Spinal cord (tissue), 10 donors: ENCODE results near the gene OR51V1. TPM values are rescaled to one million over a fixed set of nuclear protein-coding genes. Genes with fewer than 3 reads are reported as not detected.

Source experiments
- DNase-seq, 6 donors: peaks; one replicate each; pipeline versions ENCODE4 v3.0.0 to v3.0.0-alpha.2; 2013 to 2015; ENCODE audit warnings: low spot score in 6 of 6, low read depth in 4 of 6
- H3K27ac ChIP-seq: one replicate; pipeline ENCODE4 v1.5.1; 2013; ENCODE audit warnings: low read depth, low read length, control low read depth
- H3K27me3 ChIP-seq: one replicate; pipeline ENCODE4 v1.6.1; 2013; ENCODE audit warnings: low read length; ENCODE audit not compliant: control insufficient read depth, insufficient read depth
- H3K36me3 ChIP-seq: one replicate; pipeline ENCODE4 v1.6.1; 2013; ENCODE audit warnings: low read length; ENCODE audit not compliant: control insufficient read depth, insufficient read depth
- H3K4me1 ChIP-seq: one replicate; pipeline ENCODE4 v1.6.1; 2013; ENCODE audit warnings: low read length; ENCODE audit not compliant: control insufficient read depth, insufficient read depth
- H3K4me3 ChIP-seq: one replicate; pipeline ENCODE4 v1.5.1; 2013; ENCODE audit warnings: low read depth, low read length, control low read depth
- H3K9me3 ChIP-seq: one replicate; pipeline ENCODE4 v1.6.1; 2013; ENCODE audit warnings: low read length; ENCODE audit not compliant: control insufficient read depth, insufficient read depth
- WGBS: methylation state at CpG from one replicate; pipeline ENCODE4 v1.1.5; 2013; ENCODE audit warnings: missing lambda C conversion rate; ENCODE audit not compliant: insufficient coverage; 5-methylcytosine and 5-hydroxymethylcytosine counted together
- polyA plus RNA-seq, 2 donors: library from polyadenylated mRNA; unstranded; fragments of 120-200 nt; gene quantifications; one replicate each; pipeline ENCODE4 v1.2.1, GENCODE V29; 2013; ENCODE audit not compliant: insufficient read length in 2 of 2
- total RNA-seq, 2 donors: library from RNA; depleted of rRNA in 1 of 2; stranded (reverse); fragments of 120-200 nt in 1 of 2; fragments of >200 nt in 1 of 2; gene quantifications; one replicate each; pipeline versions ENCODE4 v1.2.3 to v1.2.4, GENCODE V29; 2013 to 2014
- donor health status: healthy.

OR51V1 gene
- total and polyA plus RNA-seq, 4 donors: not detected

DNA sequence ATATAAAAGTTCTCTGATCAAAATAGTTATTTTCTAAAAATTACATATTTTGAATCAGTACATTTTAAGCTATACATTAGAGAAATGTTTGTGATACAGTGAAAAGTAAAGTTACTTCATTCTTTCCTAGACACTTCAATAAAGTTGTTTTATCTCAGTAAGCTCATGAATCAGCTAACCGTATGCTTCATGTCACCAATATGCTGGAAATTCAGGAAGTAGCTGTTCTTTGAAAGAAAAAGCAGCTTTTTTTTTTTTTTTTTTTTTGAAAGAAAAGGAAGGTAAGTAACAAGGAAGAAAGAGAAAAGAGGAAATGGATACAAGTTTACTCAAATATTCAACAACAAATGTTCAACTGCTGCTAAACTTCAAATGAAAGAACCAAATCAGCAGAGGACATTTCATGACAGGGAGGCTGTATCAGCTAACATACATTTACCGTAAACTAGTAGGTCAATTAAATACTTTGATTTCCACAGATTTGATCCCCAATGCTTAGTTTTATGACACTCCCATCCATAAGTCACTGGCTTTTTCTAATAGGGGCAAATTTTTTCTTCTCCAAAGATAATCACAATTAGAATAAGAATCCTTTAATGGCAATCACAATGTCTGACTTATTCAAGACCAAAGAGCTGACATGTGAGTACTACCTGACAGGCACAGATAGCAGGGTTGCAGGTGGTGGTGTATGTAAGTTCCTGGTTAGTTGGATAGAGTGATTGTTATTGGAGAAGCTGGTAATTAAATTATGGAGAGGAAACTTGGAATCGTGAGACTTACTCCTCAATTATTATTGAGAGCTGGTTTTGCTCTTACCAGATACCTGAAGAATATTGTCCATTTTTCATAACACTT, 46.7 kb downstream of the OR51V1 start:
- Histone ChIP-seq H3K27ac (no peak overlapping the region), H3K9me3 (no peaks in the 10 kb centered on the region), H3K4me3 (no peak overlapping the region), H3K4me1 (no peaks in the 10 kb centered on the region), H3K27me3 (no peaks in the 10 kb centered on the region), H3K36me3 (no peaks in the 10 kb centered on the region)
- 92% methylated on average over 1 of the region's 3 CpGs for WGBS
- no peak for DNase-seq

DNA sequence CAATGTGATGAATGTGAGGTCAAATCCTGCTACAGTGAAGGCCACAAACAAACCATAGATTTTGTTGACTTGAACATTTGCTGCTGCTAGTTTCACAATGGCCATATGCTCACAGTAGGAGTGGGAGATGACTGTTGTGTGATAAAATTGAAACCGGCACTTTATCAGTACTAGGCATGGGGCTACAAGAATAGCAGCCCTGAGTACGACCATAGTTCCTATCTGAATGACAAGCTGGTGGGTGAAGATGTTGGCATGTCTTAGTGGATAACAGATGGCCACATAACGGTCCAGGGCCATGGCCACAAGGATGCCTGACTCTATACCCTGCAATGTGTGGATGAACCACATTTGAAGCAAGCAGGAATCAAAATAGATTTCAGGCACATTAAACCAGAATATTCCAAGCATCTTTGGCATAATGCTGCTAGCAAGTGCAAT, 48.7 kb downstream of the OR51V1 start:
- Histone ChIP-seq H3K4me1 (no peaks in the 10 kb centered on the region), H3K36me3 (no peaks in the 10 kb centered on the region), H3K27ac (no peak overlapping the region), H3K9me3 (no peaks in the 10 kb centered on the region), H3K27me3 (no peaks in the 10 kb centered on the region), H3K4me3 (no peak overlapping the region)
- DNase-seq: peak in 1 of 6 donors; percentile 17
- WGBS: 77% methylated on average over 3 of the region's 3 CpGs

Other genes starting within 250 kb of the OR51V1 start
- not detected for gene OR51A2, start 245.0 kb downstream of the OR51V1 start, total RNA-seq
- gene OR51A2, start 245.0 kb downstream of the OR51V1 start, polyA plus RNA-seq: not detected
- not detected for gene OR51L1, start 205.8 kb downstream of the OR51V1 start, total RNA-seq
- under 1 TPM in 1 of 2 donors, not detected in 1; 0.03 TPM for gene OR51L1, start 205.8 kb downstream of the OR51V1 start, polyA plus RNA-seq
- gene OR52J3, start 154.2 kb downstream of the OR51V1 start, total RNA-seq: not detected
- not detected for gene OR52J3, start 154.2 kb downstream of the OR51V1 start, polyA plus RNA-seq
- not detected for gene OR52E2, start 141.1 kb downstream of the OR51V1 start, total RNA-seq
- gene OR52E2, start 141.1 kb downstream of the OR51V1 start, polyA plus RNA-seq: not detected
- gene OR52E1, start 131.1 kb downstream of the OR51V1 start, total RNA-seq: not detected
- gene OR52E1, start 131.1 kb downstream of the OR51V1 start, polyA plus RNA-seq: not detected
- under 1 TPM in 1 of 2 donors, not detected in 1; 0.06 TPM for gene OR52A5, start 62.3 kb downstream of the OR51V1 start, total RNA-seq
- gene OR52A5, start 62.3 kb downstream of the OR51V1 start, polyA plus RNA-seq: not detected
- not detected for gene OR52A1, start 45.9 kb downstream of the OR51V1 start, total RNA-seq
- under 1 TPM; 0.05 to 0.10 TPM for gene OR52A1, start 45.9 kb downstream of the OR51V1 start, polyA plus RNA-seq
- gene HBB, start 26.4 kb upstream of the OR51V1 start, total RNA-seq: 1,000 to 10,000 TPM; 1,170 to 2,002 TPM
- 100 to 1,000 TPM; 132 to 148 TPM for gene HBB, start 26.4 kb upstream of the OR51V1 start, polyA plus RNA-seq
- 1 to 10 TPM in 1 of 2 donors, under 1 TPM in 1; 0.17 to 1.2 TPM for gene HBD, start 33.8 kb upstream of the OR51V1 start, total RNA-seq
- not detected for gene HBD, start 33.8 kb upstream of the OR51V1 start, polyA plus RNA-seq
- gene HBG1, start 49.2 kb upstream of the OR51V1 start, total RNA-seq: 1,000 to 10,000 TPM in 1 of 2 donors, 100 to 1,000 TPM in 1; 286 to 1,550 TPM
- gene HBG1, start 49.2 kb upstream of the OR51V1 start, polyA plus RNA-seq: 10 to 100 TPM in 1 of 2 donors, 1 to 10 TPM in 1; 8.9 to 10.7 TPM
- gene HBG2, start 54.1 kb upstream of the OR51V1 start, total RNA-seq: over 10,000 TPM; 12,245 to 14,331 TPM
- gene HBG2, start 54.1 kb upstream of the OR51V1 start, polyA plus RNA-seq: 1,000 to 10,000 TPM; 2,225 to 2,582 TPM
- 10 to 100 TPM; 14.4 to 30.5 TPM for gene HBE1, start 69.3 kb upstream of the OR51V1 start, total RNA-seq
- gene HBE1, start 69.3 kb upstream of the OR51V1 start, polyA plus RNA-seq: 1 to 10 TPM; 9.2 to 9.3 TPM
- gene OR51B4, start 101.3 kb upstream of the OR51V1 start, total RNA-seq: under 1 TPM in 1 of 2 donors, not detected in 1; 0.17 TPM
- gene OR51B4, start 101.3 kb upstream of the OR51V1 start, polyA plus RNA-seq: not detected
- under 1 TPM; 0.20 to 0.22 TPM for gene OR51B2, start 123.6 kb upstream of the OR51V1 start, total RNA-seq
- not detected for gene OR51B2, start 123.6 kb upstream of the OR51V1 start, polyA plus RNA-seq
- gene OR51B5, start 142.8 kb upstream of the OR51V1 start, total RNA-seq: 1 to 10 TPM in 1 of 2 donors, under 1 TPM in 1; 0.99 to 1.7 TPM
- gene OR51B5, start 142.8 kb upstream of the OR51V1 start, polyA plus RNA-seq: under 1 TPM in 1 of 2 donors, not detected in 1; 0.33 TPM
- not detected for gene OR51B6, start 150.8 kb upstream of the OR51V1 start, total RNA-seq
- not detected for gene OR51B6, start 150.8 kb upstream of the OR51V1 start, polyA plus RNA-seq
- not detected for gene OR51M1, start 183.1 kb upstream of the OR51V1 start, total RNA-seq
- gene OR51M1, start 183.1 kb upstream of the OR51V1 start, polyA plus RNA-seq: not detected
- not detected for gene OR51Q1, start 221.4 kb upstream of the OR51V1 start, total RNA-seq
- gene OR51Q1, start 221.4 kb upstream of the OR51V1 start, polyA plus RNA-seq: not detected
- under 1 TPM in 1 of 2 donors, not detected in 1; 0.28 TPM for gene OR51I1, start 240.8 kb upstream of the OR51V1 start, total RNA-seq
- not detected for gene OR51I1, start 240.8 kb upstream of the OR51V1 start, polyA plus RNA-seq
- gene OR51I2, start 248.6 kb upstream of the OR51V1 start, total RNA-seq: not detected
- not detected for gene OR51I2, start 248.6 kb upstream of the OR51V1 start, polyA plus RNA-seq